ENCODE data around the gene SDF4.

DNA sequence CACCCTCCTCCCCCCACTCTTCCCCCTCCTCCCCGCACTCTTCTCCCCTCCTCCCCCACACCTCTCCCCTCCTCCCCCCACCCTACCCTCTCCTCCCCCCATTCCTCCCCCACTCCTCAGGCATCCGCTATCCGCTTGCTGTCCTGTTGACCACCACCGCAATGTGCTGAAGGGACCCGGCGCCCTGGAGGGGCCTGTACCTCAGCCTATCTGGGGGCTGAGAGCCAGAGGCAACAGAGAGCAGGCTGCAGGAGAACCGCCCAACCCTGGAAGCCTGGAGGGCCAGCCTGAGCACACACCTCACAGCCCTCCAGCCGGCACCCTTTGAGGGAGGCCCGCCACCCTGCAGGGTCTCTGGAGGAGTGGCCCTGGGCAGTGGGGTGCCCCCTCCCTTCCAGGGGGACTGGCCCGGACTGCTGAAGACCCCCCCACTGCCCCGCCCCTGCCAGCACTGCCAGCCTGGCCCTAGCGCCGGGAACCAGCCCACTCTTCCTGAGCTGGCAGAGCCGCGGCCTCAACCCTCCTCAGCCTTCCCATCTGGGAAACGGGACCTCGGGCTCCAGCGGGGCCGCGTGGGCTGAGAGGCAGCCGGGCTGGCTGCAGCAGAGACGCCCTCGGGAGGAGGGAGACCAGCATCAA, 13.5 kb upstream of the SDF4 start:
- TF ChIP-seq, protein P1, sequence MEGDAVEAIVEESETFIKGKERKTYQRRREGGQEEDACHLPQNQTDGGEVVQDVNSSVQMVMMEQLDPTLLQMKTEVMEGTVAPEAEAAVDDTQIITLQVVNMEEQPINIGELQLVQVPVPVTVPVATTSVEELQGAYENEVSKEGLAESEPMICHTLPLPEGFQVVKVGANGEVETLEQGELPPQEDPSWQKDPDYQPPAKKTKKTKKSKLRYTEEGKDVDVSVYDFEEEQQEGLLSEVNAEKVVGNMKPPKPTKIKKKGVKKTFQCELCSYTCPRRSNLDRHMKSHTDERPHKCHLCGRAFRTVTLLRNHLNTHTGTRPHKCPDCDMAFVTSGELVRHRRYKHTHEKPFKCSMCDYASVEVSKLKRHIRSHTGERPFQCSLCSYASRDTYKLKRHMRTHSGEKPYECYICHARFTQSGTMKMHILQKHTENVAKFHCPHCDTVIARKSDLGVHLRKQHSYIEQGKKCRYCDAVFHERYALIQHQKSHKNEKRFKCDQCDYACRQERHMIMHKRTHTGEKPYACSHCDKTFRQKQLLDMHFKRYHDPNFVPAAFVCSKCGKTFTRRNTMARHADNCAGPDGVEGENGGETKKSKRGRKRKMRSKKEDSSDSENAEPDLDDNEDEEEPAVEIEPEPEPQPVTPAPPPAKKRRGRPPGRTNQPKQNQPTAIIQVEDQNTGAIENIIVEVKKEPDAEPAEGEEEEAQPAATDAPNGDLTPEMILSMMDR (IDR thresholded peaks at IDR 0.05; ENCODE audit: low read length), result no peak
- TF ChIP-seq EZH2 (IDR thresholded peaks at IDR 0.05; ENCODE audit: borderline replicate concordance, low read length), result no peak

Data from OCI-LY1 (cell line).